ENCODE measurements around the gene GLO1. TPM values are rescaled to one million over a fixed set of nuclear protein-coding genes. Genes with fewer than 3 reads are reported as not detected.

Gene GLO1
- total RNA-seq, 4 donors from 2014 or later, result 65.3 to 166 (median 99.1) TPM

- intact Hi-C loops (cut with DNase I; ENCODE audit: low total_unique reads), result no loop called here
- H3K4me3 ChIP-seq, result peak overlapping the region; percentile 83 to 92
- no peaks in the 10 kb centered on the region for H3K27me3 ChIP-seq
- H3K4me1 ChIP-seq, result no peaks in the 10 kb centered on the region
- H3K9me3 ChIP-seq, result no peaks in the 10 kb centered on the region
- no peaks in the 10 kb centered on the region for H3K36me3 ChIP-seq
- H3K27ac ChIP-seq, result peak overlapping the region; percentile 88 to 97
- TF ChIP-seq POLR2A (IDR thresholded peaks at IDR 0.05), result no peak
- TF ChIP-seq CTCF (IDR thresholded peaks at IDR 0.05), result no peak
- DNase-seq, result no peak
Observed at GRCh38 chr6:38640216-38640909, 62.6 kb downstream of the GLO1 start.

GRCh38 chr6:38639498-38640215 is 63.3 kb downstream of the GLO1 start, which contains the start of gene BTBD9:
TSS of gene BTBD9 (minus strand) at chr6:38639929.
- peak within 1 kb of the TSS; percentile 88 to 97 for H3K27ac ChIP-seq
- H3K9me3 ChIP-seq, result no peaks in the 10 kb centered on the region
- peak within 1 kb of the TSS; percentile 83 to 92 for H3K4me3 ChIP-seq
- no peaks in the 10 kb centered on the region for H3K27me3 ChIP-seq
- no peaks in the 10 kb centered on the region for H3K4me1 ChIP-seq
- DNase-seq, result peak; percentile 75 to 83
- no peaks in the 10 kb centered on the region for H3K36me3 ChIP-seq
- intact Hi-C loops (cut with DNase I; ENCODE audit: low total_unique reads), result no loop called here
- TF ChIP-seq POLR2A (IDR thresholded peaks at IDR 0.05), result peak in 1 of 2 donors; percentile 66
- no peak for TF ChIP-seq CTCF (IDR thresholded peaks at IDR 0.05)

- Histone ChIP-seq H3K36me3 (no peaks in the 10 kb centered on the region), H3K4me3 (peak overlapping the region; percentile 83 to 92), H3K27ac (peak overlapping the region; percentile 88 to 97), H3K27me3 (no peaks in the 10 kb centered on the region), H3K4me1 (no peaks in the 10 kb centered on the region), H3K9me3 (no peaks in the 10 kb centered on the region)
- no peak for DNase-seq
- intact Hi-C loops (cut with DNase I; ENCODE audit: low total_unique reads), result no loop called here
- TF ChIP-seq CTCF (IDR thresholded peaks at IDR 0.05) (no peak), POLR2A (IDR thresholded peaks at IDR 0.05) (no peak)
Observed at GRCh38 chr6:38638941-38639497, 63.9 kb downstream of the GLO1 start.

GRCh38 chr6:38637756-38638155 is 65.2 kb downstream of the GLO1 start:
- Histone ChIP-seq H3K4me1 (no peaks in the 10 kb centered on the region), H3K27me3 (no peaks in the 10 kb centered on the region), H3K27ac (no peak overlapping the region), H3K36me3 (no peaks in the 10 kb centered on the region), H3K4me3 (no peak overlapping the region), H3K9me3 (no peaks in the 10 kb centered on the region)
- intact Hi-C loops (cut with DNase I; ENCODE audit: low total_unique reads), result no loop called here
- no peak for DNase-seq
- no peak for TF ChIP-seq CTCF (IDR thresholded peaks at IDR 0.05)
- TF ChIP-seq POLR2A (IDR thresholded peaks at IDR 0.05), result no peak

- Histone ChIP-seq H3K27ac (no peak overlapping the region), H3K4me3 (no peak overlapping the region), H3K27me3 (no peaks in the 10 kb centered on the region), H3K36me3 (no peaks in the 10 kb centered on the region), H3K4me1 (no peaks in the 10 kb centered on the region), H3K9me3 (no peaks in the 10 kb centered on the region)
- no peak for DNase-seq
- intact Hi-C loops (cut with DNase I; ENCODE audit: low total_unique reads), result no loop called here
- TF ChIP-seq CTCF (IDR thresholded peaks at IDR 0.05), result no peak
- TF ChIP-seq POLR2A (IDR thresholded peaks at IDR 0.05), result no peak
Observed at GRCh38 chr6:38636027-38636426, 66.9 kb downstream of the GLO1 start.
